HepG2 (cell line): ENCODE results near the gene TMEM45A. TPM values are rescaled to one million over a fixed set of nuclear protein-coding genes. Genes with fewer than 3 reads are reported as not detected.

Experiments used
- ATAC-seq: fragments of 200-7000 bp; cut with Tn5 transposase; 3 replicates; pipeline ENCODE4 v1.9.1; 2020; ENCODE audit warnings: mild to moderate bottlenecking, moderate library complexity
- BruUV-seq: library from RNA; stranded (reverse); fragments of 400-500 nt; replicated peaks from 2 replicates; lab custom pipeline; 2021; lab: Mats Ljungman, UMichigan
- CTCF ChIA-PET: fragments of 300-600 bp; formaldehyde crosslinking; extraction: SDS; loops from one replicate; lab custom pipeline; 2021; ENCODE audit warnings: low total read pairs, inconsistent platforms, low intra/inter-chr PET ratio; lab: Yijun Ruan, JAX
- POLR2A ChIA-PET: fragments of 350-600 bp; sonication (Branson Sonifier 250); formaldehyde crosslinking; loops from one replicate; lab custom pipeline; 2020; ENCODE audit warnings: antibody characterized with exemption, inconsistent platforms; lab: Yijun Ruan, JAX
- DNase-seq: peaks from one replicate; pipeline ENCODE4 v3.0.0-alpha.2; 2015; ENCODE audit warnings: low spot score
- FAIRE-seq: peaks from 3 replicates; lab custom pipeline; 2011; peaks lifted over from hg19 to GRCh38; lab: Jason Lieb, UNC
- H2AFZ ChIP-seq: one replicate; pipeline ENCODE4 v1.6.1; 2011; ENCODE audit warnings: low read length, inconsistent platforms
- H3K27ac ChIP-seq: fragments of 300-600 bp; 3 replicates; pipeline ENCODE4 v1.8.0; 2011; ENCODE audit warnings: mixed run types, mild to moderate bottlenecking, mixed read lengths, low read length, inconsistent platforms; ENCODE audit not compliant: insufficient read depth; ENCODE audit errors: extremely low read length
- H3K27me3 ChIP-seq, 2 experiments: fragments of 200-600 bp in 1 of 2; 2 replicates in 1 of 2; 3 replicates in 1 of 2; pipeline versions ENCODE4 v1.6.0 to v1.8.0; 2011; ENCODE audit warnings: low read length in 2 of 2, mild to moderate bottlenecking in 2 of 2, moderate library complexity in 2 of 2, inconsistent platforms in 1 of 2; ENCODE audit not compliant: insufficient read depth in 2 of 2, control insufficient read depth in 1 of 2
- H3K36me3 ChIP-seq, 2 experiments: fragments of 200-600 bp in 1 of 2; replicated peaks in 1 of 2; 2 replicates in 1 of 2; 3 replicates in 1 of 2; pipeline versions ENCODE4 v1.5.1 to v1.8.0; 2011; ENCODE audit warnings: low read length in 2 of 2, inconsistent platforms in 1 of 2; ENCODE audit not compliant: insufficient read depth in 2 of 2, control insufficient read depth in 1 of 2
- H3K4me1 ChIP-seq: 2 replicates; pipeline ENCODE4 v1.5.1; 2012; ENCODE audit warnings: low read length, inconsistent platforms; ENCODE audit not compliant: insufficient read depth
- H3K4me2 ChIP-seq: 2 replicates; pipeline ENCODE4 v1.6.0; 2011; ENCODE audit warnings: low read depth, low read length, inconsistent platforms
- H3K4me3 ChIP-seq, 3 experiments: fragments of 200-600 bp in 1 of 3; sonication (generic), shearing (Covaris generic) in 1 of 3; replicated peaks in 1 of 3; 2 replicates each; pipeline ENCODE4 v1.5.1; 2011 to 2016; ENCODE audit warnings: low read length in 3 of 3, inconsistent platforms in 2 of 3, low read depth in 2 of 3, mild to moderate bottlenecking in 2 of 3, control low read depth in 1 of 3, mixed read lengths in 1 of 3; ENCODE audit not compliant: insufficient read depth in 1 of 3
- H3K79me2 ChIP-seq: one replicate; pipeline ENCODE4 v1.6.1; 2011; ENCODE audit warnings: low read length, inconsistent platforms; ENCODE audit not compliant: insufficient read depth
- H3K9ac ChIP-seq: 2 replicates; pipeline ENCODE4 v1.6.0; 2011; ENCODE audit warnings: mild to moderate bottlenecking, low read depth, low read length, inconsistent platforms; ENCODE audit not compliant: insufficient read depth
- H3K9me3 ChIP-seq: 2 replicates; pipeline ENCODE4 v1.5.1; 2012; ENCODE audit warnings: mild to moderate bottlenecking, low read length
- H4K20me1 ChIP-seq: 2 replicates; pipeline ENCODE4 v1.6.0; 2011; ENCODE audit warnings: inconsistent platforms, mild to moderate bottlenecking, low read length, moderate library complexity; ENCODE audit not compliant: insufficient read depth
- DR1 ChIP-seq: sonication (generic); formaldehyde crosslinking; IDR thresholded peaks from 2 replicates; pipeline ENCODE4 v1.8.0; 2021; ENCODE audit warnings: mild to moderate bottlenecking, missing genetic modification reagents, inconsistent platforms
- HNRNPLL ChIP-seq: fragments of 200-400 bp; formaldehyde crosslinking; IDR thresholded peaks from 2 replicates; pipeline ENCODE4 v1.6.1; 2017; ENCODE audit warnings: mild to moderate bottlenecking, low read depth, low read length; ENCODE audit not compliant: poor library complexity, severe bottlenecking
- MED8 ChIP-seq: sonication (generic); formaldehyde crosslinking; IDR thresholded peaks from 2 replicates; pipeline ENCODE4 v1.8.1; 2023; ENCODE audit warnings: mild to moderate bottlenecking, missing genetic modification reagents; ENCODE audit not compliant: insufficient replicate concordance
- NR1H2 ChIP-seq: sonication (generic); formaldehyde crosslinking; IDR thresholded peaks from 2 replicates; pipeline ENCODE4 v1.8.1; 2022; ENCODE audit warnings: low read depth, missing genetic modification reagents, borderline replicate concordance
- ONECUT2 ChIP-seq: sonication (generic); formaldehyde crosslinking; IDR thresholded peaks from 2 replicates; pipeline ENCODE4 v1.4.0; 2020; ENCODE audit warnings: missing genetic modification reagents
- ZFP1 ChIP-seq: IDR thresholded peaks from 2 replicates; pipeline ENCODE4 v1.6.1; 2016
- ZNF552 ChIP-seq: sonication (generic); formaldehyde crosslinking; IDR thresholded peaks from 2 replicates; pipeline ENCODE4 v1.9.0; 2022; ENCODE audit warnings: missing genetic modification reagents, mild to moderate bottlenecking, borderline replicate concordance
- WGBS: methylation state at CpG from one replicate; pipeline ENCODE4 v1.1.6; 2017; ENCODE audit warnings: low lambda C conversion rate; 5-methylcytosine and 5-hydroxymethylcytosine counted together
- in situ Hi-C: cut with HindIII; loops from 2 replicates; pipeline ENCODE4 v1.10.0; 2017; ENCODE audit warnings: low pct_unique_long_range_greater_than_20kb; ENCODE audit not compliant: extremely low pct_ligation_motif_present
- intact Hi-C: fragments of 100-400 bp; cut with micrococcal nuclease; formaldehyde crosslinking; loops from one replicate; pipeline ENCODE4 v1.10.0; 2022; ENCODE audit not compliant: unreplicated experiment
- polyA plus RNA-seq, 8 experiments: library from polyadenylated mRNA; depleted of rRNA in 3 of 8; stranded (reverse) in 7 of 8; unstranded in 1 of 8; fragments of >200 nt; fragmentation: Illumina TruSeq in 4 of 8; extraction: Trizol in 4 of 8; gene quantifications; 2 replicates each; pipeline versions ENCODE4 v1.2.1 to v1.2.3, GENCODE V29; 2011 to 2016; ENCODE audit warnings: low read depth in 4 of 8, missing spikeins in 1 of 8, mixed read lengths in 1 of 8; ENCODE audit not compliant: insufficient read depth in 1 of 8
- total RNA-seq, 5 experiments: library from RNA; depleted of rRNA; stranded (reverse); fragments of >200 nt; fragmentation: Illumina TruSeq; extraction: Trizol; gene quantifications; 2 replicates each; pipeline ENCODE4 v1.2.3, GENCODE V29; 2016; ENCODE audit warnings: low read depth in 1 of 5
- TF ChIP-seq, protein P1 (sequence below): sonication (generic); formaldehyde crosslinking; IDR thresholded peaks from 2 replicates; pipeline ENCODE4 v1.4.0; 2020; ENCODE audit warnings: missing genetic modification reagents
- TF ChIP-seq, protein P2 (sequence below): sonication (generic); formaldehyde crosslinking; IDR thresholded peaks from 2 replicates; pipeline ENCODE4 v1.5.1; 2020; ENCODE audit warnings: missing genetic modification reagents, mild to moderate bottlenecking, borderline replicate concordance

TMEM45A gene
- total and polyA plus RNA-seq, 2 of the 13 experiments (the other 11 are each of a cell fraction or from before 2014, with no cell fraction given), result 14.8 to 38.5 TPM

DNA sequence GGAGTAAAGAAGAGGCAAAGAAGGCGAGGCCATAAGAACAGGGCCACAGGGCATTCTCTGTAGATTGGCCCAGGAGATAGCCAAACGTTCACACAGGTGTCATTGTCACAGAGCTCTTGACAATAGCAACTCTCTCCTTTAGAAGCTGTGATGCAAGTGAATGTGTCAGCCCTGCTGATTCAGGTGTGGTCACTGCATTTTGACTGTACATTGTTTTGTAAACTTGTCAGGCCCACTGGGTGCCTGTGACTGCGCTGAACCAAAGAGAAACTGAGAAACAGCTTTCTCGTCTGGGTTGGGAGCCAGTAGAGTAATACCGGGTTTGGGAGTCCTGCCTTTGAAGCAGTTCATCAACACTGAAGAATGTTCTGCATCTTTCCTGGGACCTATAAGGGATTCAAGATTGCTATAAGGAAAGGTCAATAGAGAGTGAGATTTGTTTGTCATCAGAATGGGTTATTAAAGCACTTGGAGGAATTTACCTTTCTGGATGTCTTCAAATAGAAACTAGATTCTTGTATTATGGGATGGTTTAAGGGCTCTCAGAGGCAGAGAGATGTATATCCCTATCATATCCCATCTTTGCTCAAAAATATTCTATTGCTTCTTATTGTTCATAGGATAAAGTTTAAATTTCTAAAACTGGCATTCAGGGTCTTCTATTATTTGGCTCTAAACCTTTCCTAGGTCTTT is 45.4 kb downstream of the TMEM45A start:
- Histone ChIP-seq H3K27me3 (no peaks in the 10 kb centered on the region), H3K4me2 (no peak overlapping the region), H2AFZ (no peak overlapping the region)
- intact Hi-C loops, result no loop called here
- BruUV-seq, result no TSS peak
- TF ChIP-seq, protein P1, sequence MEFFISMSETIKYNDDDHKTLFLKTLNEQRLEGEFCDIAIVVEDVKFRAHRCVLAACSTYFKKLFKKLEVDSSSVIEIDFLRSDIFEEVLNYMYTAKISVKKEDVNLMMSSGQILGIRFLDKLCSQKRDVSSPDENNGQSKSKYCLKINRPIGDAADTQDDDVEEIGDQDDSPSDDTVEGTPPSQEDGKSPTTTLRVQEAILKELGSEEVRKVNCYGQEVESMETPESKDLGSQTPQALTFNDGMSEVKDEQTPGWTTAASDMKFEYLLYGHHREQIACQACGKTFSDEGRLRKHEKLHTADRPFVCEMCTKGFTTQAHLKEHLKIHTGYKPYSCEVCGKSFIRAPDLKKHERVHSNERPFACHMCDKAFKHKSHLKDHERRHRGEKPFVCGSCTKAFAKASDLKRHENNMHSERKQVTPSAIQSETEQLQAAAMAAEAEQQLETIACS (CRISPR knock-in tag), result no peak
- TF ChIP-seq, all 625 proteins: peak for 0
- ATAC-seq (no peak), FAIRE-seq (no peak), DNase-seq (no peak)
- in situ Hi-C loops, result no loop called here
- Histone ChIP-seq H3K27ac (no peak overlapping the region), H3K9ac (no peak overlapping the region), H4K20me1 (no peaks in the 10 kb centered on the region), H3K79me2 (no peaks in the 10 kb centered on the region), H3K9me3 (no peaks in the 10 kb centered on the region), H3K36me3 (peaks cover 0 to 5% of the 10 kb centered on the region in 2 experiments; a peak in 1 of 5 replicates), H3K4me3 (no peak overlapping the region), H3K4me1 (peaks cover 14% of the 10 kb centered on the region)
- 62% methylated on average over 5 of the region's 5 CpGs for WGBS
- ChIA-PET POLR2A (no interaction called here), CTCF (no interaction called here)

DNA sequence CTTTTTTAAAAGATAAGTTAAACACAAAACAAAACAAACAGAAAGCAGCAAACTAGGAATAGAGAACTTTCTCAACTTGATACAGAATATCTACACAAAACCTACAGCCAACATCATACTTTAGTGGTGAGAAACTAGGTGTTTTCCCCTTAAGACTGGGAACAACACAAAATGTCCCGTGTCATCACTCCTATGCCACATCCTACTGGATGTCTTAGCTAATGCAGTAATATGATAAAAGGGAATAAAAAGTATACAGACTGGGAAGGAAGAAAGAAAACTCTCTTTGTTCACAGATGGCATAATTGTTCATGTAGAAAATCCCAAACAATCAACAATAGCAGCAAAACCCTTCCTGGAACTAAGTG is 45.9 kb downstream of the TMEM45A start:
- H3K36me3 ChIP-seq, result peaks cover 0 to 4% of the 10 kb centered on the region in 2 experiments; a peak in 1 of 5 replicates
- no peaks in the 10 kb centered on the region for H3K27me3 ChIP-seq
- no peak for DNase-seq
- intact Hi-C loops, result no loop called here
- ChIA-PET POLR2A (no interaction called here), CTCF (no interaction called here)
- H3K4me3 ChIP-seq, result no peak overlapping the region
- FAIRE-seq, result no peak
- WGBS, result 31% methylated on average over 1 of the region's 1 CpG
- in situ Hi-C loops, result no loop called here
- no peak for ATAC-seq
- H4K20me1 ChIP-seq, result no peaks in the 10 kb centered on the region
- no peak overlapping the region for H3K27ac ChIP-seq
- no peaks in the 10 kb centered on the region for H3K9me3 ChIP-seq
- H2AFZ ChIP-seq, result no peak overlapping the region
- H3K4me2 ChIP-seq, result no peak overlapping the region
- TF ChIP-seq ZNF552 (no peak), MED8 (no peak), ONECUT2 (CRISPR knock-in tag) (no peak), HNRNPLL (no peak), ZFP1 (CRISPR knock-in tag) (no peak), DR1 (CRISPR knock-in tag) (no peak), NR1H2 (no peak)
- TF ChIP-seq, protein P2, sequence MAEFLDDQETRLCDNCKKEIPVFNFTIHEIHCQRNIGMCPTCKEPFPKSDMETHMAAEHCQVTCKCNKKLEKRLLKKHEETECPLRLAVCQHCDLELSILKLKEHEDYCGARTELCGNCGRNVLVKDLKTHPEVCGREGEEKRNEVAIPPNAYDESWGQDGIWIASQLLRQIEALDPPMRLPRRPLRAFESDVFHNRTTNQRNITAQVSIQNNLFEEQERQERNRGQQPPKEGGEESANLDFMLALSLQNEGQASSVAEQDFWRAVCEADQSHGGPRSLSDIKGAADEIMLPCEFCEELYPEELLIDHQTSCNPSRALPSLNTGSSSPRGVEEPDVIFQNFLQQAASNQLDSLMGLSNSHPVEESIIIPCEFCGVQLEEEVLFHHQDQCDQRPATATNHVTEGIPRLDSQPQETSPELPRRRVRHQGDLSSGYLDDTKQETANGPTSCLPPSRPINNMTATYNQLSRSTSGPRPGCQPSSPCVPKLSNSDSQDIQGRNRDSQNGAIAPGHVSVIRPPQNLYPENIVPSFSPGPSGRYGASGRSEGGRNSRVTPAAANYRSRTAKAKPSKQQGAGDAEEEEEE, result no peak
- H3K4me1 ChIP-seq, result peaks cover 14% of the 10 kb centered on the region
- no TSS peak for BruUV-seq
- no peaks in the 10 kb centered on the region for H3K79me2 ChIP-seq
- H3K9ac ChIP-seq, result no peak overlapping the region
